Activated CD8-positive, alpha-beta memory T cell treated with anti-CD3 and anti-CD28 coated beads, Interleukin-2, amount 50 U/mL, for 4 hours (primary cell): ENCODE results near the gene MCL1.
A peak's percentile ranks its signal among the peaks of the same experiment; 100 is the strongest.
"Not testable (repeated sequence)": the region's sequence is repeated elsewhere in the genome, so short reads cannot be mapped to it uniquely, and the experiment has no call there.

Source experiments
- DNase-seq: peaks from one replicate; pipeline ENCODE4 v3.0.0-alpha.2; 2020

Gene MCL1

GRCh38 chr1:150567717-150568593 lies 11.5 kb downstream of the MCL1 start:
- DNase-seq: no peak

GRCh38 chr1:150567341-150567716 lies 12.1 kb downstream of the MCL1 start:
- DNase-seq: peak; percentile 39

DNA sequence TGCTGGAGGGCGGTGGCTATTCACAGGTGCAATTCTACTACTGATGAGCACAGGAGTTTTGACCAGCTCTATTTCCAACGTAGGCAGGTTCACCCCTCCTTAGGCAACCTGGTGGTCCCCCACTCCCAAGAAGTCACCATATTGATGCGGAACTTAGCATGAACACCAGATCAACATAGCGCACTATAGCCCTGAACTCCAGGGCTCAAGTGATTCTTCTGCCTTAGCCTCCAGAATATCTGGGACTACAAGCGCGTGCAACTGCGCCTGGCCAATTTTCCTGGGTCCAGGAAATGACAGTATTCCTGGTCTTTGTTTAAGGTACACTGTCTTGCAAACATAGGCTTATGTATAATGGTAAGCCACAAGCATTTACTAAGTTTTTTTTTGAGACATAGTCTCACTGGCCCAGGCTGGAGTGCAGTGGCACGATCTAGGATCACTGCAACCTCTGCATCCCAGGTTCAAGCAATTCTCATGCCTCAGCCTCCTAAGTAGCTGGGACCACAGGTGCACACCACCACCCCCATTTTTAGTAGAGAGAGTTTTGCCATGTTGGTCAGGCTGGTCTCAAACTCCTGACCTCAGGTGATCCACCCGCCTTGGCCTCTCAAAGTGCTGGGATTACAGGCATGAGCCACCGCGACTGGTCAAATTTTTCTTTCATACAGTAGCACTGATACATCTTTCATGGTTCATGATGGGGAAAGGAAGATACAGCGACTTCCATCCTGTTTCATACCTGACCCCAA lies 12.6 kb downstream of the MCL1 start:
- no peak for DNase-seq

- not testable (repeated sequence) for DNase-seq
Measured at GRCh38 chr1:150565240-150565991, 14.0 kb downstream of the MCL1 start.

DNA sequence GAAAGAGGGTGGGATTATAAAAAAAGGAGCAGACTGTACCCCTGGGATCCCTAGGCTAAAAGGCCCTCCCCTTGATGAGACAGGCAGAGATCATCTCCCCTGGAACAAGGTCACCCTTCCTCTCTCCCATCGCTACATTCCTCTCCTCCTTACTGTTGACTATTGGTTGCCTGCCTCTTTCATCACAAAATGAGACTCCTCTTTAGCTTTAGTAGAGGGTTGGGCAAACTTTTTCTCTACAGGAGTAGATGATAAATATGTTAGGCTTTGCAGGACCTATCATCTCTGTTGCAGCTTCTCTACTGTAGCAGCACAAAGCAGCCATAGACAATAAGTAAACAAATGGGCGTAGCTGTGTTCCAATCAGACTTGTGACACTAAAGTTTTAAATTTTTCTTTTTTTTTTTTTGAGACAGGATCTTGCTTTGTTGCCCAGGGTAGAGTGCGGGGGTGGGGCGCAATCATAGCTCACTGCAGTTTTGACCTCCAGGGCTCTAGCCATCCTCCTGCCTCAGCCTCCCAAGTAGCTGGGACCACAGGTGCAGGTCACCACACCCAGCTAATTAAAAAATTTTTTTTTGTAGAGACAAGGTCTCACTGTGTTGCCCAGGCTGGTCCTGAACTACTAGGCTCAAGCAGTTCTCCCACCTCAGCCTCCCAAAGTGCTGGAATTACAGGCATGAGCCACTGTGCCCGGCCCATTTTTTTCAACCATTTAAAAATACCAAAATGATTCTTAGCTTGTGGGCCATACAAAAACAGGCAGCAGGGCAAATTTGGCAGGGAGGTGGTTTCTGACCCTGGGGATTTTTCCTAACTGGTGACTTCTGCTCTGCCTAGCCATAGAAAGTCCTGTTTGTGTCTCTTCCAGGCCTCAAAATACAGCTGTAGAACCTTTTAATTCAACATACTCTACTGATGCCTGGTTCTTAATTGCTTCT lies 15.1 kb downstream of the MCL1 start:
- DNase-seq: no peak

DNA sequence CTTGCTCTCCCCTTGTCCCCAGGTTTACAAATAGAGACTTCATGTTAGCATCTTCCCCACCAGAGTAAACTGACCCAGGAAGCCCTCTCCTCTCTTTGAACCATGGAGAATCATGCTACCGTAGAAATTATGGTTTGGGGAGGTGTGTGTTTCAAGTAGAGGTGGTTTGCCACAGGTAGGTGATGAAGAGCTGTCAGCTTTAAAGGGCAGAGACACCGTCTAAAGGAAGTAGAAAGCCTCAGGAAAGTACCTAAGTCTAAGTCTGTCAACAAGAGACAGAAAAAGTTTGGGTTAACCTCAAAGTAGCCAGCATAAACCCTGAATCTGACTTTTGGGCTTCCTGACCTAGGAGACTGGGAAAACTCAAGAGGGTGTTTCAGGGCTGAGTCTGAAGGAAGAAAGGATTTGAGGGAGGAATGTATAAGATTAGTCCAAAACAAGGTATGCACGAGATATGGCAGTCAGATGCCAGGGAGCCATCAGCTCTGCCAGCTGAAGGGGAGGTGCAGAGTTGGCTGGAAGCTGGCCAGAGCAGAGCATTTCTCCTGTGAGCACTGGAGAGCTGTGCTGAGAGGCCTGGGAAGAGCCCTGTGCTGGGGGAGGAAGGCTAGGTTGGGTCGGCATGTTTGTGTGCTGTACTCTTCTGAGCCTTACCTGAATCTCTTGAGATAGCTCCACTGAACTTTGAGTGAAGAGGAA lies 15.9 kb downstream of the MCL1 start:
- DNase-seq: no peak

- DNase-seq: peak; percentile 72
Measured at GRCh38 chr1:150562446-150563339, 16.7 kb downstream of the MCL1 start.

- DNase-seq: peak; percentile 87
Measured at GRCh38 chr1:150561974-150562445, 17.4 kb downstream of the MCL1 start.

DNA sequence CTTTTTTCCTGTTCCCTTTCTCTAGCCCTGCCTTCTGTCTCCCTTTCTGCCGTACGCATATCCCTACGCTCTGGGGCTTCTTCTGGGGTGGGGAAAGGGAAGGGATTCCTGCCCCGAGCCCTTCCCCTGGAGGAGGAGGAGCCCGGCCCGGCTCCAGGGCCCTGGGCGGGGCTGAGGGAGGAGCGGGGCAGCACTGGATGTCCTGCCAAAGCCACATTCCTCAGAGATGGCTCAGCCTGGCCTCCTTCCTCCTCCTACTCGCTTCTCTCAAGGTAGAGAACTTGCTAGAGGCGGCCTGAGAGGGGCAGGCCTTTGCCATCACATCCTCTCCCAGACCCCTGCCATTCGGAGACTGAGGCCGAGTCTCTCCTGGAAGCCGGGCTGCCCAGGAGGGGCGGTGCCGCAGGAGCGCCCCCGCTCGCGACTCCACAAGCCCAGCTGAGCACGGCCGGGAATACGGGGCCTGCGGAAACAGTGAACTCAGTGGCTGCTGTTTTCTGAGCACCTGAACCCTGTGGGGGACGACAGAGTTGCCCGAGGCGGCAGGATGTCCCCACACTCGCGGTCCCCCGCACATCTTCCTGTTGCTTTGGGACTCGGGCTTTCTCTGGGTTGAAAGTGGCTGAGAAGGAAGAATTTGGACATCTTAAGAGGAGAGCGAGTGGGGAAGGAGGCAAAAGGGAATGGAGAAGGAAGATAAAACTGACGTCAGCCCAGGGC lies 18.0 kb downstream of the MCL1 start:
- peak; percentile 56 for DNase-seq

GRCh38 chr1:150560576-150561253 lies 18.7 kb downstream of the MCL1 start:
- DNase-seq: peak; percentile 84

DNA sequence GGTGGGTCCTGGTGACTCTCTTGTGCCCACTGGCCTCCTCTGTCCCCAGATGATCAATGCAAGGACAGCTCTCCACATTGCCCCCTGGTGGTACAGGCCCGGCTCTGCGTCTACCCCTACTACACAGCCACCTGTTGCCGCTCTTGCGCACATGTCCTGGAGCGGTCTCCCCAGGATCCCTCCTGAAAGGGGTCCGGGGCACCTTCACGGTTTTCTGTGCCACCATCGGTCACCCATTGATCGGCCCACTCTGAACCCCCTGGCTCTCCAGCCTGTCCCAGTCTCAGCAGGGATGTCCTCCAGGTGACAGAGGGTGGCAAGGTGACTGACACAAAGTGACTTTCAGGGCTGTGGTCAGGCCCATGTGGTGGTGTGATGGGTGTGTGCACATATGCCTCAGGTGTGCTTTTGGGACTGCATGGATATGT lies 19.4 kb downstream of the MCL1 start:
- peak; percentile 73 for DNase-seq

- DNase-seq: no peak
Measured at GRCh38 chr1:150559656-150560010, 19.8 kb downstream of the MCL1 start.

DNA sequence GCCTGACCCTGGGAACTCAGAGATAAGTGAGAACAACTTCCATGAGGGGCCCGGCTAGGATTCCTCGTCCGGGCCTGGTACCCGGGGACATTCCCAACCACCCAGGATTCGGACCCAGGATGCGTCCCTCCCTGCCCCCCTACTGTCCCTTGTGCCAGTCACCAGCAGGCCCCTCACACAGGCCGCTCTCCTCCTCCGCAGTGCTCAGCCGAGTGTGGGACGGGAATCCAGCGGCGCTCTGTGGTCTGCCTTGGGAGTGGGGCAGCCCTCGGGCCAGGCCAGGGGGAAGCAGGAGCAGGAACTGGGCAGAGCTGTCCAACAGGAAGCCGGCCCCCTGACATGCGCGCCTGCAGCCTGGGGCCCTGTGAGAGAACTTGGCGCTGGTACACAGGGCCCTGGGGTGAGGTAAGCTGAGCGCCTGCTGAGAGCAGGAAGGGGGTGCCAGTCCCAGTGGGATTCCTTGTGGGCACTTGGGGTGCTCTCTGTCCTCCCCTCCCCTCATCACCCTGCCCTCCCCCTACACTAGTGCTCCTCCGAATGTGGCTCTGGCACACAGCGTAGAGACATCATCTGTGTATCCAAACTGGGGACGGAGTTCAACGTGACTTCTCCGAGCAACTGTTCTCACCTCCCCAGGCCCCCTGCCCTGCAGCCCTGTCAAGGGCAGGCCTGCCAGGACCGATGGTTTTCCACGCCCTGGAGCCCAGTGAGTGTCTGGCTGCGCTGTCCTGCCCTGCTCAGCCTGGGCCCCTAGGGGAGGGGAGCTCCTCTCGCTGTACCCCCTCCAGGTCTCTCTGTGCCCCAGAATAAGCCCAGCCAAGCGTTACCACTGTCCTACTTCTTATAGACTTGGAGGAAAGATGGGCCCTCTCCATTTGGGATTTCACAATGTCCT lies 20.4 kb downstream of the MCL1 start:
- no peak for DNase-seq

- DNase-seq: no peak
Measured at GRCh38 chr1:150558303-150558704, 21.1 kb downstream of the MCL1 start.

DNA sequence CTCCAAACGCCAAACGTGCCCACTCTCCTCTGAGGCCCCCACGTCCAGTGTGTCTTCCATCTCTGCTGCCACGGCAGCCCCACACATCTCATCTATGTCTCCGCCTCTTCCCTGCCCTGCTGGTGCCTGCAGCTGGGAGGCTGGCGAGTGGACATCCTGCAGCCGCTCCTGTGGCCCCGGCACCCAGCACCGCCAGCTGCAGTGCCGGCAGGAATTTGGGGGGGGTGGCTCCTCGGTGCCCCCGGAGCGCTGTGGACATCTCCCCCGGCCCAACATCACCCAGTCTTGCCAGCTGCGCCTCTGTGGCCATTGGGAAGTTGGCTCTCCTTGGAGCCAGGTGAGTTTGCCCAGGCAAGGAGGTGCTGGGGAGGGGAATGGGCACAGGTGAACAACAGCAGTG lies 21.6 kb downstream of the MCL1 start:
- no peak for DNase-seq

- no peak for DNase-seq
Measured at GRCh38 chr1:150557065-150557600, 22.3 kb downstream of the MCL1 start.

DNA sequence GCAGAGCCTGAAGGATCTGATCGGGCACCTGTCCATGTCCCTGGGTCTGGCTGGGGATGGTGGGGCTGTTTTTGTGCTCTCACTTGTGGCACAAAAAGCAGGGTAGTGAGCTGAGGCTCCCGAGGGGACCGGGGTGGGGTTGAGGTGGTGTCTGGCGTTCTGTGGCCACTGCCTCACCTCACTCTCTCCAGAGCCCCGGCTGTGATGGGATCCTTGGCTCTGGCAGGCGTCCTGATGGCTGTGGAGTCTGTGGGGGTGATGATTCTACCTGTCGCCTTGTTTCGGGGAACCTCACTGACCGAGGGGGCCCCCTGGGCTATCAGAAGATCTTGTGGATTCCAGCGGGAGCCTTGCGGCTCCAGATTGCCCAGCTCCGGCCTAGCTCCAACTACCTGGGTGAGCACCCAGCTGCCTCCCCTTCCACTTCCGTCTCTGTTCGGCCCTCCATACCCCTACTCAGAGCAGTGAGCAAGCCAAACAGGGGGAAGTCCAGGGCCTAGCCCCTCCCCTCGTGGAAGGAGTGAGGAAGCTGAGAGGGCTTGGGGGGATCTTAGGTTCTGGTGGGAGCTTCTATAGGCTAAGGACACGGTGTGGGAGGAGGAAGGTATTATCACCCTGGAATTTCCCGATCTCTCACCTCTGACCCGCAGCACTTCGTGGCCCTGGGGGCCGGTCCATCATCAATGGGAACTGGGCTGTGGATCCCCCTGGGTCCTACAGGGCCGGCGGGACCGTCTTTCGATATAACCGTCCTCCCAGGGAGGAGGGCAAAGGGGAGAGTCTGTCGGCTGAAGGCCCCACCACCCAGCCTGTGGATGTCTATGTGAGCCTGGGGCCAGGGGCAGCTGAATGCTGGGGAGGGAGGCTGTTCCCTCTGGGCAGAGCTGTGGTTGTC lies 23.2 kb downstream of the MCL1 start:
- DNase-seq: no peak
